ENCODE data around the gene GPS2.
"Not testable (repeated sequence)": the region's sequence is repeated elsewhere in the genome, so short reads cannot be mapped to it uniquely, and the experiment has no call there.

Gene GPS2

GRCh38 chr17:7314719-7315569 is at the start of gene GPS2:
Gene GPS2, minus strand, starts transcription at chr17:7315360. Its CDS starts 308 bp downstream, at chr17:7315052.
- DNase-seq (ENCODE audit: low read depth), result peak; percentile 67

DNA sequence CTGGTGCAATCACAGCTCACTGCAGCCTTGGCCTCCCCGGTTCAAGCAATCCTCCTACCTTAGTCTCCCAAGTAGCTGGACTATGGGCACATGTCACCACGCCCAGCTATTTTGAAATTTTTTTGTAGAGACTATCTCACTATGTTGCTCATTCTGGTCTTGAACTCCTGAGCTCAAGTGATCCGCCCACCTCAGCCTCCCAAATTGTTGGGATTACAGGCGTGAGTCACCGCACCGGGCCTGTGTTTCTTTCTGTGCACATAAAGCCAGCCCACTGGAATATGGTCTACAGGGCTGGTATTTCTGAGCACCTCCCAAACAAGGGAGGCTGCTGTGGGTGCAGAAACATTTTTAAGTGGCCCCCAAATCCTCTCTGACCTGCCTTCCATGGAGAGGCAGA is 48.2 kb upstream of the GPS2 start:
- peak; percentile 48 for DNase-seq (ENCODE audit: low read depth)

- no peak for DNase-seq (ENCODE audit: low read depth)
Measured at GRCh38 chr17:7361906-7362305, 46.7 kb upstream of the GPS2 start.

- no peak for DNase-seq (ENCODE audit: low read depth)
Measured at GRCh38 chr17:7357381-7357780, 42.2 kb upstream of the GPS2 start.

- DNase-seq (ENCODE audit: low read depth), result peak; percentile 26
Measured at GRCh38 chr17:7356756-7357155, 41.6 kb upstream of the GPS2 start.

GRCh38 chr17:7356072-7356549 is 41.0 kb upstream of the GPS2 start:
- DNase-seq (ENCODE audit: low read depth), result peak; percentile 57

- DNase-seq (ENCODE audit: low read depth), result no peak
Measured at GRCh38 chr17:7355573-7355972, 40.4 kb upstream of the GPS2 start.

GRCh38 chr17:7355053-7355452 is 39.9 kb upstream of the GPS2 start, which contains the start of gene TMEM95:
Gene TMEM95, plus strand, starts transcription at chr17:7355156. Its CDS starts 49 bp downstream, at chr17:7355205.
- no peak for DNase-seq (ENCODE audit: low read depth)

- DNase-seq (ENCODE audit: low read depth), result peak; percentile 81
Measured at GRCh38 chr17:7354262-7354843, 39.2 kb upstream of the GPS2 start.

- DNase-seq (ENCODE audit: low read depth), result no peak
Measured at GRCh38 chr17:7352910-7353635, 37.9 kb upstream of the GPS2 start.

GRCh38 chr17:7352503-7352889 is 37.3 kb upstream of the GPS2 start:
- DNase-seq (ENCODE audit: low read depth), result no peak

DNA sequence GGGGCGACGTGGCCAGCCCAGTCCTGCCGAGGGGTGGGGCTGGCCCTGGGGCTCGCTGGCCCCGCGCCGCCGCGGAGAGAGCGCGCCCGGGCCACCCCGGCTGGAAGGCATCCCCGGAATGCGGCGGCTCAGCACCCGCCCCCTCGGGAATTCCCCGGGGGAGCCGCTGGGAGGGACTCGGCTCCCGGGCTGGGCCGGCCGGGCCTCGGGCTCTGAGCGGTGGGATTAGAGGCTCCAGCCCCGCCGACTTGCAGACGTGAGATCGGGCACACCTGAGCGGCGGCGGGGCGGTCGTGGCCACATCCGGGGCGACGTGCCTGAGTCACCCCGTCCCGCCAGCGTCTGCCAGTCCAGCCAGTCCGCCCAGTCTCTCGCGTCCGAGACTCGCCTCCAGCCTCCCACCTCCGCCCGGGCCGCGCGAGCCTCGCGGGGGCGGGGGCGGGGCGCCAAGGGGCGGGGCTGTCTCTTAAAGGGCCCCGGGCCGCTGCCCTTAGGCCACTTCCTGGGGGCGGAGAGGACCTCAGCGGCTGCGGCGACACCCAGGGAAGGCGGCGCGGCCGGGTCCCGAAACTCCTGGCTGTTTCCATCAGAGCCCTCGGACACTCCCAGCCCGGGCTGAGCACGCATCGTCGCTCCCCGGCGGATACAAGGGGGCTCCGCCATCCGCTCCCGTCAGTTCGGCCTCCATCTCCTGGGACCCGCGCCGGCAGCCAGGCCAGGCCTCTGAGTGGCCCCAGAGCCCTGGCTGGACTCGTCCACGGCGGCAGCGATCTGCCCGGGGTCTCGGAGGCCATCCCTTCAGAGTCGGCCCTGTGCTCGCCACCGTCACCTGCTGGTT is 36.7 kb upstream of the GPS2 start, which contains the start of gene KCTD11:
Gene KCTD11 (plus strand): TSS at position 498 of the 838 bp plus-strand sequence.
- peak; percentile 79 for DNase-seq (ENCODE audit: low read depth)

DNA sequence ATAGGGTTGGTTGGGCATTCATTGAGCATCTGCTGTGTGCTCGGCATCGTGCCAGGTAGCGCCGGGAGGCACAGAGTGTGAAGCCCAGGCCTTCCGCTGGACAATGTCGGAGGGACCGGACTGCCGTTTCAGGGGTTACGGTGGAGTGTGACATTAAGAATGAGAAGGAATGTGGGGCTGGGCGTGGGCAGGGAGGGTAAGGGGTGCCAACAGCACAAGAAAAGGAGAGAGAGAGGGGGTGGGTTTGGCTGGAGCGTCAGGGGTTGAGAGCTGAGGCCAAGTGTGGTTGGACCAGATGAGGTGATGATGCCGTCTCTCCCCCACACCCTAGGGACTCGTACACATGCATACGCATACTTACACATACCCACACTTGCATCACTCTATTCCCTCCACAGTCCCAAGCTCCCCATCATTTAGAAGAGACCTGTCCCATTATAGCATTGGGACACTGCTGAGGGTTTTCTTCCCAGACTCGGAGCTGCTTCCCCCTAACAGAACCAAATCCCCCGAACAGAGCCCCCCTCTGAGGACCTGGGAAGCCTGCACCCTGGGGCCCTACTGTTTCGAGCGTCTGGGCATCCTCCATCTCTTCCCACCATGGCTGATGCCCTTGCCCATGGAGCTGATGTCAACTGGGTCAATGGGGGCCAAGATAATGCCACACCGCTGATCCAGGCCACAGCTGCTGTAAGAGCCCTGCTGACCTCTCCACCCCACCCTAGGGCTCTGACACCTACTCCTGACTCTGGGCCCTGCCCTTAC is 33.5 kb upstream of the GPS2 start:
- peak; percentile 57 for DNase-seq (ENCODE audit: low read depth)

- peak; percentile 62 for DNase-seq (ENCODE audit: low read depth)
Measured at GRCh38 chr17:7347630-7348477, 32.7 kb upstream of the GPS2 start.

DNA sequence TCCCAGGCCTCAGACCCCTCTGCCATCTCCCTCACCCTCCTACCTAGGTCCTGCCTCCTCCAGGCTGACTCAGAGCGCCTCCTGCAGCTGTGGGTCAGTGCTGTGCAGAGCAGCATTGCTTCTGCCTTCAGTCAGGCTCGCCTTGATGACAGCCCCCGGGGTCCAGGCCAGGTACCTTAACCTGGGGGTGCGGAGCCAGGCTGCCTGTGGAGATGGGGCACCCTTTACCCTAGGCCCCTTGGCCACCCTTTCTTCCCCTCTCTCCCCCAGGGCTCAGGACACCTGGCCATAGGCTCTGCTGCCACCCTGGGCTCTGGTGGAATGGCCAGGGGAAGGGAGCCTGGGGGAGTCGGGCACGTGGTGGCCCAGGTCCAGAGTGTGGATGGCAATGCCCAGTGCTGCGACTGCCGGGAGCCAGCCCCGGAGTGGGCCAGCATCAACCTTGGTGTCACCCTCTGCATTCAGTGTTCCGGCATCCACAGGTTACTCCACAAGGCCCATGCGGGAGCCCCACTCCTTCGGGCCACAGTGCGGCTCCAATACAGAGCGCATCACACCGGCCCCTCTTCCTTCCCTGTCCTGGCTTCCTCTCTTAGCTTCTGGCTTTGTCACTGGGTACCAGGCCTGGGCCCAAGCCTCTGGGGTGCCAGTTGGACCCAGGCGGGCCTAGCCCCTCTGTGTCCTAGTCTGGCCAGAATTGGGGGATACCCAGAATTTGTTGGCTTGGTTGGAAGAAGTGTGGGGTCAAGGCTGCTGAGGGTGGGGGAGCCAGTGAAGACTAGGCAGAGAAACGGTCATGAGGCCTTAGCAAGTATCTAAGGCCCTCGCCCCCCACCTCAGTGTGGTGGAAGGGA is 31.8 kb upstream of the GPS2 start:
- DNase-seq (ENCODE audit: low read depth), result no peak

- no peak for DNase-seq (ENCODE audit: low read depth)
Measured at GRCh38 chr17:7343250-7343649, 28.1 kb upstream of the GPS2 start.

DNA sequence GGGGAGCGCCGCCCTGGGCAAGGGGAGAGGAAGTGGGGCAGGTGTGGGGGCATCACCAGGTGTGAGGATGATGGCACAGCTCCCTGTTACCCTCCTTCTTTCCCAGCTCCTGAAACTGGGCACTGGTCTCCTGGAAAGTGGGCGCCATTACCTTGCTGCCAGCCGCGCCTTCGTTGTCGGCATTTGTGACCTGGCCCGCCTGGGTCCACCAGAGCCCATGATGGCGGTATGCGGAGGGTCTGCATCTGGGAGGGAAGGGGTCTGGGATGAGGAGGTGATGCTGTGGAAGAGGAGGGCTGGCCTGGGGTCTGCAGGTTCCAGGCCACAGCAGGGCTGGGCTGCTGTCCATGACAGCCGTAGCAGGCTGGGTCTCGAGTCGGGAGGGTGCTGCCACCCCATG is 26.7 kb upstream of the GPS2 start:
- DNase-seq (ENCODE audit: low read depth), result no peak

DNA sequence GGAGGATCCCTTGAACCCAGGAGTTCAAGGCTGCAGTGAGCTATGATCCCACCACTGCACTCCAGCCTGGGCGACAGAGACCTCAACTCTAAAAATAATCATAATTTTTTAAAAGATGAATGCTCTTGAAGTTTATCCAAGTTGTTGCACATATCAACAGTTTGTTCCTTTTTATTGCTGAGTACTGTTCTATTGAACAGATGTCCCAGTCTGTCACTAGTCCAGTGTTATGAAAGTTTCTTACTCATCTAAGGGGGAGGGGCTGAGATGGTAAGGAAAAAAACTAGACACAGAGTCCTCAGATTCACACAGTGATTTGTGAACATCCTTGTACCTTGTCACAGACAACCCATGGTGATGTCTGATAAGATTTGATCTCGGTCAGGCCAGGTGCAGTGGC is 25.0 kb upstream of the GPS2 start:
- no peak for DNase-seq (ENCODE audit: low read depth)

DNA sequence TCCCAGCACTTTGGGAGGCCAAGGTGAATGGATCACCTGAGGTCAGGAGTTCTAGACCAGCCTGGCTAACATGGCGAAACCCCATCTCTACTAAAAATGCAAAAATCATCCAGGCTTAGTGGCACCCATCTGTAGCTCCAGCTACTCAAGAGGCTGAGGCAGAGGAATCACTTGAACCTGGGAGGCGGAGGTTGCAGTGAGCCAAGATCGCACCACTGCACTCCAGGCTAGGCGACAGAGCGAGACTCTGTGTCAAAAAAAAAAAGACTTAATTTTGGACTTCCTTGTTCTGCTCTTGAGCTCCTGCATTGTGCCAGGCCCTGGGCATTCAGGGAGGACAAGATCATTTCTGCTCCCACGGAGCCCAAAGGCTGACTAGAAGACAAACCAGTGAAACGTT is 22.4 kb upstream of the GPS2 start:
- not testable (repeated sequence) for DNase-seq (ENCODE audit: low read depth)
